Erythroblast (primary cell): ENCODE data around the gene CD244.

Experiments
- GATA1 ChIP-seq: IDR thresholded peaks from 2 replicates; pipeline ENCODE4 v1.6.1; 2011; ENCODE audit warnings: low read depth, mild to moderate bottlenecking, control low read depth, low read length, moderate library complexity
- POLR2A ChIP-seq: IDR thresholded peaks from 2 replicates; pipeline ENCODE4 v1.6.1; 2011; ENCODE audit warnings: mild to moderate bottlenecking, low read length

DNA sequence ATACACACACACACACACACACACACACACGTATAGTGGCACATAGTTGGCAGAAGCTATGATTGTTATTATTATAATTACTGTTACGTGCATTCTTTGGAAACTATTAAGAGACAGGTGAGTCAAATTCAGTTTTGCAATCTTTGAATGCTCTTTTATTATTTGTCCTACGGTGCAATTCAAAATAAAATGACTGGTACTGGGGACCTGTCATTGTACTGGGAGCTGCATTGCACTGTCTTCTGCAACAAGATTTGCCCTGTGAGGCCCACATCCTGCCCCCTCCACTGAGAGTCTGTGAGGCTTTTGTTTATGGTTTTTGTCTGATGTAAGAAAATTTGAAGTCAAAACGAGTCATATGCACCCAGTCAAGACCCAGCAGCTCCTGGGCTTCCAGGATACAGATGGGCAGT is 64.8 kb downstream of the CD244 start:
- TF ChIP-seq POLR2A (no peak), GATA1 (no peak)
